ENCODE results near the gene PDX1.
"Not testable (repeated sequence)": the region's sequence is repeated elsewhere in the genome, so short reads cannot be mapped to it uniquely, and the experiment has no call there.

PDX1 gene

GRCh38 chr13:27956576-27957300, 36.9 kb downstream of the PDX1 start:
- DNase-seq: no peak

GRCh38 chr13:27959976-27960361, 40.2 kb downstream of the PDX1 start:
- DNase-seq: no peak

GRCh38 chr13:27960362-27961226, 40.8 kb downstream of the PDX1 start:
- no peak for DNase-seq

- no peak for DNase-seq
Observed at GRCh38 chr13:27961227-27962085, 41.7 kb downstream of the PDX1 start.

DNA sequence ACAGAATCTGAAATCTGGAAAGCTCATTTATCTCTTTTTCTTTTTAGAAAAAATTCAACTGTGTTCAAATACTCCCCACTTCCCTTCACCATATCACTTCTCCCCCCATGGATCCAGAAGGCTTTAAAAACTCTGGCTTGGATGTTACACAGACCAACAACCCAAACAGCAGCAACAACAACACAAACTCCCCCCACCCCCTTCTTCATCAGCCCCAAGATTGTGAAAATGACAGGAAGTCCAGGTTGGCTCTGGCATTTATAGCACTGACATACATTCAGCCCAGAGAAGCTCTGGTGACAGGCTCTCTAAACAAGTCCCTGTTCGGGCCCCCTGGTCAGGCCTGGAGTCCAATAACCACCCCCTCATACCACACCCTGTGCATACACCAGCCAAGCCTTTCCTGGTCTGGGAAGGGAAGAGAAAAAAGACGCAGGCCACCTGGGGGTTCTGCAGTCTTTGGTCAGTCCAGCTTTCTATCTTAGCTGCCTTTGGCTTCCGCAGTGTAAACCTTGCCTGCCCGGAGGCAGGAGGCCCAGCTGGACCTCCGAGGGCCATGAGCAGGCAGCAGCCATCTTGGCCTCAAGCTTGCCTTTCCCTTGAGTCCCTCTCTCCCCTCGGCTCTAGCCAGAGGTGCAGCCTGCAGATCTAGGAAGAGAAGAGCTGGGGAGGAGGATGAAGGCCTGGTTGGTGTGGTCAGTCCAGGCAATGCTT, 42.5 kb downstream of the PDX1 start:
- DNase-seq: no peak

GRCh38 chr13:27962982-27963381, 43.2 kb downstream of the PDX1 start:
- no peak for DNase-seq

GRCh38 chr13:27963491-27963890, 43.7 kb downstream of the PDX1 start:
- DNase-seq: no peak

GRCh38 chr13:27964206-27964605, 44.4 kb downstream of the PDX1 start:
- DNase-seq: not testable (repeated sequence)

GRCh38 chr13:27964741-27965323, 45.0 kb downstream of the PDX1 start:
- DNase-seq: no peak

GRCh38 chr13:27965343-27965739, 45.5 kb downstream of the PDX1 start:
- no peak for DNase-seq

- no peak for DNase-seq
Observed at GRCh38 chr13:27965740-27966640, 46.2 kb downstream of the PDX1 start.

DNA sequence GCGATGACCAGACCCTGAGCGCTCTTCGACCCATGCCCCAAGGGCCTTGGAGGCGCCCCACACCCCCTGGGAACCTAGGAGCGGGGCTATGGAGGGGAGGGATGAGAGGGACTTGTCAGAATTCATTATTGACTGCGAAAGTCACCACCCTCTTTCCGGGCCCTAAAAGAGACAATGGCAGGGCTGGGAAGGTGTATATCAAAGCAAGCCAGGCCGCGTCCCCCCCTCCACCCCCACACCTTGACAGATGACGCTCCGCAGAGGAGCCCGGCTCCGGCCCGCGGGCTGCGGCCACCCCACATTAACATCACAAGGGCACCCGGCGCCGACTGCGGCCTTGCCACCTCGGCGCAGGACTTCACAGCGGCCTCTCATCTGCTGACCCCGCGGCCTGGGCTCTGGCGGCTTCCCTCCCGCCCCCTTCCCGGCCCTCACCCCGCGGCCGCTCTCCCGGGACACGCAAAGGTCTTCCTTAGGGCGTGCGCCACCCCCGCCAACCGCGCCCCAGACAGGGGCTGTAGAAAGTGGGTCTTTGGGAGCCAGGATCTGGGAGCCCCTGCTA, 46.9 kb downstream of the PDX1 start:
- no peak for DNase-seq

DNA sequence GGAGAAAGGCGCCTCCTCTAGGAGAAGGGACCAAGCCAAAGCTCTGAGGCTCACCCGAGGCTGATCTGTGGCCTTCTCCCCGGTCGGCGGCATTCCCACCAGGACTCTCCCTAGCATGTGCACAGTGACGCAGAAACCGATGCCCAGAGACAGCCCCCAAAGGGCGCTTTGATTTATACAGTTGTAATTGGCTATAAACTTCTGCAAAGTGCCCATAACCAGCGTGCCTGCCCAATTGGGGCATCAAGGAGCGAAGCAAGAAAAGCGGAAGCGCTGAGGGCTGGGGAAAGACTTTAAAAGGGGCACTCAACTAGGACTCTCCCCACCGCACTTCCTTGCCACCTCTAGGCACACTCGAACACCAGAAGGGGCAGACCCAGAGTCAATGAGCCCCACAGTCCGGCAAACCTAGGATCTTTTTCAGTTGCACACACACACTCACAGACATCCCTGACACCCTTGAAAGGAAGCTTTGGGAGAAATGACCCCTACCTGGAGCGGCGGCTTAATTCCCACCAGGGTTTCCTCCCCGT, 47.5 kb downstream of the PDX1 start:
- DNase-seq: no peak

DNA sequence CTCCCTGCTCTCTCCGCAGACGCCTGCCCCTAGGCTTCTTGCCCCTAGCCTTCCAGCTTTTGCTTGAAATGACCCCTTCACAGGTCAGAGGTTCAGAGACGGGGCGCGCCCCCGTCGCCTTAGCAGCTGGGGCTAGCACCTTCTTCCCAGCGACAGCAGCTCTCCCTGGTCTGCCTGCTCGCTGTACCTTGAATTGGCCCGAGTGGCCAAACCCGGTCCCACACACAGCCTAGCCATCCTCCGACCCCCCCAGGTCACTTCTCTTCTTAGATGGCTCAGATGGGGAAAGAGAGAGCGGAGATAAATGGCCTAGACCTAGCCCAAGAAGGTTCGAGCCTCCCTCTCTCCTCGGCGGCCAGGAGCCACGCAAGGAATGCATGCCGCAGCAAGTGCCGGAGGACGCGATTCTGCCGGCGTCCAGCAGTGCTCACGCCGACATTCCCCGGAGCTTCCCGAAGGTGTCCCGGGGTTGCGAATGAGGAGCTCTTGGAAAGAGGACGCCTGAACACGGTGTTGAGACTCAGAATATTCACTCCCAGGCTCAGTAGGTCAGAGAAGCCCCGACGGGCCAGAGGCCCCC, 48.0 kb downstream of the PDX1 start:
- DNase-seq: no peak

DNA sequence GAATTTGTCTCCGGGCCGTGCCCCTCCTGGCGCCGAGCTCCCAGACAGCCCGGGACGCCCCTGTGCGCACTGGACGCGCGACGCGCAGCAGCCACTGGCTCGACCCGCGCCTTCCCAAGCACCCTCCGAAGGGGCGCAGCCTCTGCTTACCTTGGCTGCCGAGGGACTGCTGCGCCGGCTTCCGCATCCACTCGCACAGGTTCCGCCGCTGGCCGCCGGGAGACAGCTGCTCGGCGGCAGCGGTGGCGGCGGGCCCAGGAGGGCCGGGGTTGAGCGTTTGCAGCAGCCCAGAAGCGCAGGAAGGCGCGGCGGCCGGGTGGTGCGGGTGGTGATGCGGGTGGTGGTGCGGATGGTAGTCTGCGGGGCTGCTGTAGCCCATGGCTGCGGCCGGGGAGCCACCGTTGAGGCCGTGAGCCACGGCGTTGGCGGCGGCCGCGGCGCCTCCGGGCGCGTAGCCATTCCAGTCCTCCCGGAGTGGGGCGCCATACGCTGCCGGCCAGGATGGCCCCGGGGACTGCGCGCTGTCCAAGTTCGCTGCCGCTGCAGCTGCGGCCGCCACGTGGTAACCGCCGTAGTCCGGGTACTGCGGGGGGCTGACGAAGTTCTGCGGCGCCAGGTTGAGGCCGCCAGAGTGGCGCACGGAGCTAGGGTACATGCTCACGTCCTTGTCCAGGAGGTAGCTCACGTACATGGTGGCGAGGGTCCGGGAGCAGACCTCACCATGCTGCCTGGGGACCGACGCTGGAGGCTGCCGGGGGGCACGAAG, 48.7 kb downstream of the PDX1 start:
- DNase-seq: no peak

- no peak for DNase-seq
Observed at GRCh38 chr13:27969082-27969865, 49.5 kb downstream of the PDX1 start, which contains the start of gene CDX2. CDX2 (minus strand) TSS chr13:27969315; CDS start chr13:27969006, 309 bp downstream.

GRCh38 chr13:27969866-27970229, 50.0 kb downstream of the PDX1 start:
- no peak for DNase-seq

Measured in NCI-H1417 treated with DMSO at 0.1 percent for 48 hours (cell line).